HG02852 (cell line): ENCODE data around the gene CAMK2G.
"Not testable (repeated sequence)": the region's sequence is repeated elsewhere in the genome, so short reads cannot be mapped to it uniquely, and the experiment has no call there.

Experiments
- ATAC-seq: cut with Tn5 transposase; IDR thresholded peaks from one replicate; pipeline ENCODE4 v1.9.1; 2021; ENCODE audit warnings: mild to moderate bottlenecking, moderate library complexity; ENCODE audit not compliant: unreplicated experiment

Gene CAMK2G

DNA sequence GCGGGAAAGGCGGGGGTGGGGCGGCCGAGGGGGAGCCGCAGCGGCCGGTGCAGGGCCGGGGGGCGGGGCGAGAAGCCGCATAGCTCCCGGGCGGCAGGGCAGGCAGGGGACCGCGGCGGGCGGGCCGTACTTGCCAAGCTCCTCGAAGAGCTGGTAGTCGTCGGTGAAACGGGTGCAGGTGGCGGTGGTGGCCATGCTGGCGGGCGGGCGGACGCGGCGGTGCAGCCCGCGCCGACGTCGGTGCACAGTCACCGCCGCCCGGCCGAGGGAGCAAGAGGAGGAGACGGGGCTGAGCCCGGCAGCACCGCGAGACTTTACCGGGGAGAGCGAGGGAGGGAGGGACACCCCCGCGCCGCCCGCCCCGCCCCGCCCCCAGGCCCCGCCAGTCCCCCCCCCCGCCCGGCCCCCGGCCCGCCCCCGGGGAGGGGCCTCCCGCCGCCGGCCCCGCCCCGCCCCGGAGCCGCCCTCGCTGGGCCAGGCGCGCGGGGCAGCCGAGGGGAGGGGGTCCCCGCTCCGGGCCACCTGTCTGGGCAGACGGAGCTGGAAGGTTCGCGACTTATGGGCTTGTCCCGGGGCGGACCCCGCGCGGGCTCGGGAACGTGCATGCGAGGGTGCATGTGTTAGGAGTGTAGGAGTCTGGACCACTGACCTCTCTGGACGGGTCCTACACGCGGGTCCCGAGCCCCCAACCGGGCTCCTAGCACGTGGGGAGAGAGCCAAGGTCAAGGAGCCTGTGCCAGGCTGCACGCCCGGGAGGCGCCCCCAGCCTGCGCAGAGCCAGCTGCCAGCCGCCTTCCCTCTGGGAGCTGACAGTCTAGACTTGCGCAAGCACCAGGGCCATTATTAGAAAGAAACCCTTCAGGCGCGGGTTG, at the start of gene CAMK2G:
CAMK2G (minus strand) TSS at position 289 of the 872 bp plus-strand sequence; CDS start at position 195, 94 bp downstream.
- peak; percentile 79 for ATAC-seq

DNA sequence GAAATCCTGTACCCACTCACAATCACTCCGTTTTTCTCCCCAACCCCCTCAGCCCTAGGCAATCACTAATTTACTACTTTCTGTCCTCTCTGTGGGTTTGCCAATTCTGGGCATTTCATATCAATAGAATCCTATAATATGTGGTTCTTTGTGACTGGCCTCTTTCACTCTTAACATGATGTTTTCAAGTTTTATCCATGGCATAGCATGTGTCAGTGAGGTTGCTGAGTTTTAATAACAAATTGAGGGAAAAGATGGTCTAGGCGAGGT, 48.4 kb upstream of the CAMK2G start:
- no peak for ATAC-seq

DNA sequence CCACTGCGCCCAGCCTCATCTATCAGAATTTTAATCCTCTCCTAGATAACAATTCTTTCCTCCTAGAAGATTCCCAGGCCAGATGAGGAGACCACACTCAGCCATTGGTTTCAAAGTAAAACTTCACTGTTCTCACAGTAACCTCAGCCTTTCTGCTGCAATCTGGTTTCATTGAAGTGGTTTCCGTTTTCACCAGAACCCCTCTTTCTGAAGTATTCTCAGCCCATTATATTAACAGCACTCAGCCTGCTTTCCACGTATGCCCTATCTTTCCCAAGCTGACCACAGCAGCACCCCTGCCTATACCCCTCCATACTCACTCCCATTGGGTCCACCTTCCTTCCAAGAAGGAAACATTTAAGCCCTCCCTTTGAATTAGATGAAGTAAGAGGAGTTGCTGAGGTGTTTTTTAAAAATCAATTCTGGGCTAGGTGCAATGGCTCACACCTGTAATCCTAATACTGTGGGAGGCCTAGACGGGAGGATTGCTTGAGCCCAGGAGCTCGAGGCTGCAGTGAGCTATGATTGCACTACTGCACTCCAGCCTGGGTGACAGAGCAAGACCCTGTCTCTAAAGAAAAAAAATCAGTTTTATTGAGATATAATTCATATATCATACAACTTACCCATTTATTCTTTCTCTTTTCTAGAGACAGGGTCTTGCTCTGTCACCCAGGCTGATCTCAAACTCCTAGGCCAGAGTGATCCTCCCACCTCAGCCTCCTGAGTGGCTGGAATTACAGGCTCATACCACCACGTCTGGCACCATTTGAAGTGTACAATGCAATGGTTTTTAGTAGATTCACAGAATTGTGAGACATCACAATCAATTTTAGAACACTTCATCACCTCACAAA, 47.9 kb upstream of the CAMK2G start:
- ATAC-seq, result no peak

DNA sequence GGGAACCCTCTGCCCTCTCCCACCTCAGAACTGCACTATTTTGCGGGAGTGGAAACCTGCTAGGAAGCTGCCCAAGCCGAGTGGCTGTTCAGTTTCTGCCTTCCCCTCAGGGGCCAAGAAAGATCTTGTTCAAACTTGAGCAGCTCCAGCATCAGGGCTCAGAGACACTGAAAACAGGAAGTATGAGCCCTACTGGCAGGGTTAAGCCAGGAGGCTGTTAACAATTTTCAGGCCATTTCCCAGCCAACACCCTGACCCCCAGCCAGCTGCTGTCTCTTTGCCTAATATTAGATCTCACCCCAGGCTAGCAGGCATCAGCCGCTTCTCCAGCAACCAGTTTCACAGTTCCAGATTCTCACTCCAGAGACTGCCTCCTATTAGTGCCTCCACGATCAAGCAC, 45.7 kb upstream of the CAMK2G start:
- no peak for ATAC-seq

DNA sequence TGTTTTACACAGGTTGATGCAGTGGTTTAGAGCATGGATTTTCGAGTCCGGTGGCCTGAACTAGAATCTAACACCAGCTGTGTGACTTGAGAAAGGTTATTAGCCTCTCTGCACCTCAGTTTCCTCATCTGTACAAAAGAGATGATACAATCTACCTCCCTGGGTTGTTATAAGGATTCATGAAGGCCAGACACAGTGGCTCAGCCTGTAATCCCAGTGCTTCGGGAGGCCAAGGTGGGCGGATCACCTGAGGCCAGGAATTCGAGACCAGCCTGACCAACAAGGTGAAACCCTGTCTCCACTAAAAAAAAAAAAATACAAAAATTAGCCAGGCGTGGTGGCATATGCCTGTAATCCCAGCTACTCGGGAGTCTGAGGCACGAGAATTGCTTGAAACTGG, 45.1 kb upstream of the CAMK2G start:
- ATAC-seq, result not testable (repeated sequence)

DNA sequence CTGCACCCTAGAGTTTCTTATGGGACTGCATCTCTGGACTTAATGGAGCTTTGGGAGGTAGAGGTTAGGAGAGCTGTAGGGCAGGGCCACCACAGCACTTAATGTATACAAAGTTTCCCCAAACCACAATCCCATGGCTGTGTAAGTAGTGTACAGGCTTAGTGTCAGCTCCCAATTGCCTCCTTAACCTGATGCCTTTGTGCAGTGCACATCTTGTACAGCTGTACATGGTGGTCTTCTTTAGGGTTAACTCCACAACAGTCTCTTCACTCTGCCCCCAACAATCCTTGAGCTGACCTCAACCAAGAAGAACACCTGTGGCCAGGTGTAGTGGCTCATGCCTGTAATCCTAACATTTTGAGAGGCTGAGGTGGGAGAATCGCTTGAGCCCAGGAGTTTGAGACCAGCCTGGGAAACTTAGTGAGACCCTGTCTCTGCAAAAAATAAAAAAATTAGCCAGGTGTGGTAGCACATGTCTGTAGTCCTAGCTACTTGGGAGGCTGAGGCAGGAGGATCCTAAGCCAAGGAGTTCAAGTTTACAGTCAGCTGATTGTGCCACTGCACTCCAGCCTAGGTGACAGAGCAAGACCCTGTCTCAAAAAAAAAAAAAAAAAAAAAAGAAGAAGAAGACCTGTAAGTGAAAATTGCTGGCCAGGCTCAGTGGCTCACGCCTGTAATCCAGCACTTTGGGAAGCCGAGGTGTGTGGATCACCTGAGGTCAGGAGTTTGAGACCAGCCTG, 43.4 kb upstream of the CAMK2G start:
- ATAC-seq, result no peak

DNA sequence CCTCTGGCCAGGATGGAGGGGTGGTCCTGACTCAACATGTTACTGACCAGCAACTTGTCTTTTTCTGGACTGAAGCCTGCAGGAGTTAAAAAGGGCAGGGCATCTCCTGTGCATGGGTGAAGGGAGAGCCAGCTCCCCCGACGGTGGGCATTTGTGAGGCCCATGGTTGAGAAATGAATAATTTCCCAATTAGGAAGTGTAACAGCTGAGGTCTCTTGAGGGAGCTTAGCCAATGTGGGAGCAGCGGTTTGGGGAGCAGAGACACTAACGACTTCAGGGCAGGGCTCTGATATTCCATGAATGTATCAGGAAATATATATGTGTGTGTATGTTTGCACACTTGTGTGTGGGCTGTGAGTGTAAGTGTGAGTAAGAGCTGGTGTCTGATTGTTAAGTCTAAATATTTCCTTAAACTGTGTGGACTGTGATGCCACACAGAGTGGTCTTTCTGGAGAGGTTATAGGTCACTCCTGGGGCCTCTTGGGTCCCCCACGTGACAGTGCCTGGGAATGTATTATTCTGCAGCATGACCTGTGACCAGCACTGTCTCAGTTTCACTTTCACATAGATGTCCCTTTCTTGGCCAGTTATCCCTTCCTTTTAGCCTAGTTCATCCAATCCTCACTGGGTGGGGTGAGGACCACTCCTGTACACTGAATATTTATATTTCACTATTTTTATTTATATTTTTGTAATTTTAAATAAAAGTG, 42.6 kb upstream of the CAMK2G start:
- ATAC-seq, result no peak

DNA sequence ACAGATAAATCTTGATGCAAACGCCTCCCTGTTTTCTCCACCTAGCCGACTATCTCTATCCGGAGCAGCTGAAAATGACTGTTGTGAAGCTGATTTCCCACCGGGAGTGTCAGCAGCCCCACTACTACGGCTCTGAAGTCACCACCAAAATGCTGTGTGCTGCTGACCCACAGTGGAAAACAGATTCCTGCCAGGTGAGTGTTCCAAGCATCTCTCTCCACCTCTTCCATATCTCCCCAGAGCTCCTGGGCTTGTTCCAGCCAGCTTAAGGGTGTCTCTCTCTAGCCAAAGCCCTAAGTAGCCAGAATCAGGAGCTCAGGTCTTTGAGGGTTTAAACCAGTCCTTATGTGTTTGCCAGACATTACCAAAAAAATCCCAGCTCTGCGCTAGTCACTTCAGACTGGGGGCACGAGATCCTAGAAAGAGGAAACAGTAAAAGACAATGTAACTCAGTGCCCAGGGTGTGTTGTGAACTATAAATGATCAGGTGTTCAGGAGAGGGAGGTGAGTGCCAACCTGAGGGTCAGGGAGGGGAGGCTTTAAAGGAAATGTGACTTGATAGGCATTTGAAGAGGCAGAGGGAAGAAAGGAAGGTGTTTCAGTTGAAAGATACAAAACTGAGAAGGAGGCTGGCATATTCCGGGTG, 41.0 kb upstream of the CAMK2G start:
- ATAC-seq, result no peak

DNA sequence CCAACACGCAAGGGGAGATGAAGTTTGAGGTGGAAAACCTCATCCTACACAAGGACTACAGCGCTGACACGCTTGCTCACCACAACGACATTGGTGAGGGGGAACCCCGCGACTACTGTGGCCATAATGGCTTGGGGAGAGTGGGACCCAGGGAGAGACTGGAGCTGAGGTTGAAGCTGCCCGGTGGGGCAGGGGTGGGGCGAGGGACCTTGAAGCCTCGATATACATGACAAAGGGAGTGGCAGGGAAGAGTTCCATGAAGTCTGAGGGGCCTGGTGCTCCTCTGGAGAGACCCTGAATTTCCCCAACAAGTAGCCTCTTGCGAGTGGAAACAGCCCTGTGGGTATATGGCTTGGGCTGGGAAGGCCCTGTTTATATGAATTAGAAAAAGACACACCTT, 39.7 kb upstream of the CAMK2G start:
- ATAC-seq, result no peak

DNA sequence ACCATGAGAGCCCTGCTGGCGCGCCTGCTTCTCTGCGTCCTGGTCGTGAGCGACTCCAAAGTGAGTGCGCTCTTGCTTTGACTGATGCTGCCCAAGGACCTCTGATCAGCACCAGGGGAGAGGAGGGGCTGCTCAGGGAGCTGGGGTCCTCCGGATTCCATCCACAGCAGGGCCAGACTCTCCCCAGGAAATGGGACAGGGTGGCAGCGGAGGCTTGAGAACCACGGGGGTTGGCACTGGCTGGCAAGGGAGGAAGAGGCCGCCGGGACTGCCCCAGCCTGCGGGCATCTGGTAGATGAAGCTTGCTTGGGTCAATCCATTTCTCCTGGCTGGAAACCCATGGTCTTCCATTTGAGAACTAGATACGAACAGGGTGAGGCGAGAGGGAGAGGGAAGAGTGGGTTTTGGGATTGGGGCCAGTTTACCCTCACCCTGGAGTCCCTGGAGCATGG, 37.2 kb upstream of the CAMK2G start:
- ATAC-seq, result no peak

DNA sequence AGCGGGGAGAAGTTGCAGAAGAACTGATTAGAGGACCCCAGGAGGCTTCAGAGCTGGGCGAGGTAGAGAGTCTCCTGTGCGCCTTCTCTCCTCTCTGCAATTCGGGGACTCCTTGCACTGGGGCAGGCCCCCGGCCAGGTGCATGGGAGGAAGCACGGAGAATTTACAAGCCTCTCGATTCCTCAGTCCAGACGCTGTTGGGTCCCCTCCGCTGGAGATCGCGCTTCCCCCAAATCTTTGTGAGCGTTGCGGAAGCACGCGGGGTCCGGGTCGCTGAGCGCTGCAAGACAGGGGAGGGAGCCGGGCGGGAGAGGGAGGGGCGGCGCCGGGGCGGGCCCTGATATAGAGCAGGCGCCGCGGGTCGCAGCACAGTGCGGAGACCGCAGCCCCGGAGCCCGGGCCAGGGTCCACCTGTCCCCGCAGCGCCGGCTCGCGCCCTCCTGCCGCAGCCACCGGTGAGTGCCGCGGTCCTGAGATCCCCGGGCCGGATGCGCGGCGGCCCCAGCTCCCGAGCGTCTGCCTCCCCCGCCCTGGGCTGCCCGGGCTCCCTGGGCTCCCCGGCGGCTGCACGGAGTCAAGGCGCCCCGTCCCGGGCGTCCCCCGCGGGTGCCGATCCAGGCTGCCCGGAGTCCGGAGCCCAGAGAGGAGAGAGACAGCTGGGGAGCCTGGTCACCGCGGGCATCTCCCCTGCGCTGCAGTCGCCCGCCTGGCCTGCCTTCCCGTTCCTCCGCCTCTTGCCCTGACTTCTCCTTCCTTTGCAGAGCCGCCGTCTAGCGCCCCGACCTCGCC, 36.6 kb upstream of the CAMK2G start, which contains the start of gene PLAU:
PLAU (plus strand) TSS at position 369 of the 789 bp plus-strand sequence. CDS start 424 bp downstream, outside the sequence.
- no peak for ATAC-seq

DNA sequence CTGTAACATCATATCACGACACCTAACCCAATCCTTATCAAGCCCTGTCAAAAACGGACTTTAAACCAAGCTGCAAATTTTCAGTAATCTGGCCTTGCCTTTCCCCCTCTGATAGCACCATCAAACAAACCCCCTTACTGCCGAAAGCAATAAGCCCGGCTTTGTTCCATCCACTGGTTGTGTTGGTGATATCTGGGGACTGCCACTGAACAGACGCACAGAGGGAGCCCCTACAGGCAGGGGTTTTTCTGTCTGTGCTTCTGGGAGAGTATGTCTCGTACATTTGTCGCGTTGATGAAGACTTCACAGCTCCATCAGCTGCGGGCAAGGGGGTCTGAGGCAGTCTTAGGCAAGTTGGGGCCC, 36.0 kb upstream of the CAMK2G start:
- ATAC-seq, result no peak

DNA sequence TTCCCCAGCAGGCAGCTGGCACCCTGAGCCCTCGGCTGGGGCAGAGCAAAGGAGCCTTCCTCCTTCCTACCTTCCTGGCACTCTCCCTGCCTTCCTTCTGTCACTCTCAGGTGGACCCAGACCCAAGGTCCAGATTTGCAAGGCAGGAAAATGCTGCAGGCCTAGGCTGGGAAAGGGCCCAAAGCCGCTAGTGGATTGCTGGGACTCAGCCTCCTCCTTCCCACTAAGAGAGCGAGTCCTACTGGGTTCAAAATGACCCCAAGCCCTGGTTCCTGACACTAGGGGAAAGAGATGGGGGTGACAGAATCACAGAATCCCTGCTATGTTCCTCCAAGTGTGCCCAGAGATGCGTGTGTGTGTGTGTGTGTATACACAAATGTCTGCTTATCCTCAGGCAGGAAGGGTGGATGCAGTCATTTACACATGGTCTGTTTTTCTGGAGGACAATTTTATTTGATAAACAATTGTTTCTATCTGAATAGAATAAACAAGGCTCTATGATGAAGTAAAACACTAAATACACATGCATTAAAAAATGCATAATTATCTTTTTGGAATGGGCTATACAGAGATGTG, 35.3 kb upstream of the CAMK2G start:
- ATAC-seq, result no peak

DNA sequence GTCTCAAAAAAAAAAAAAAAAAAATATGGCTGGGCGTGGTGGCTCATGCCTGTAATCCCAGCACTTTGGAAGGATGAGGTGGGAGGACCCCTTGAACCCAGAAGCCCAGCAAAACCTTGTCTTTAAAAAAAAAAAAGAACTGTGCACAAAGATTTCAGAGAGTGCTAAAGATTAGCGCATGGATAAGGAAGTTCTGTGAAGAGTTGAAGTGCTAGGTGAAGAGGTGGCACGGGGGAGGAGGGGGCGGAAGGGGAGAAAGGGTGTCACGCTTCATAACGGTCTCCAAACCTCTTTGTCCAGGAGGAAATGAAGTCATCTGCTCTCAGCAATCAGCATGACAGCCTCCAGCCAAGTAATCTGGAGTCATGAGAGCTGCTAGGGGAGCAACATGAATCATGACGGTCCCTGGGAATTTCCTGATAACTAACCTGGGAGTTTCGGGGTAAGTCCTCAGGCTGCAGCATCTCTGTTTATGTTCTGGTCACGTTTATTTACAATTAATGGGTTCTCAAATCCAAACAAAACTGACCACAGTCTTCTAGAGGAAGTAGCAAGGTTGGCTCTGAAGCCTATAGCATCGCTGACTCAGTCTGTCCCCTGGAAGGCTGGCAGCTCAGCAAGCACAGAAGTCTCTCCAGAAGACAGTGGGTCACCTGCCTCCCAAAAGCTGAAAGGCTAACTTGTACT, 34.6 kb upstream of the CAMK2G start:
- ATAC-seq, result peak; percentile 58

DNA sequence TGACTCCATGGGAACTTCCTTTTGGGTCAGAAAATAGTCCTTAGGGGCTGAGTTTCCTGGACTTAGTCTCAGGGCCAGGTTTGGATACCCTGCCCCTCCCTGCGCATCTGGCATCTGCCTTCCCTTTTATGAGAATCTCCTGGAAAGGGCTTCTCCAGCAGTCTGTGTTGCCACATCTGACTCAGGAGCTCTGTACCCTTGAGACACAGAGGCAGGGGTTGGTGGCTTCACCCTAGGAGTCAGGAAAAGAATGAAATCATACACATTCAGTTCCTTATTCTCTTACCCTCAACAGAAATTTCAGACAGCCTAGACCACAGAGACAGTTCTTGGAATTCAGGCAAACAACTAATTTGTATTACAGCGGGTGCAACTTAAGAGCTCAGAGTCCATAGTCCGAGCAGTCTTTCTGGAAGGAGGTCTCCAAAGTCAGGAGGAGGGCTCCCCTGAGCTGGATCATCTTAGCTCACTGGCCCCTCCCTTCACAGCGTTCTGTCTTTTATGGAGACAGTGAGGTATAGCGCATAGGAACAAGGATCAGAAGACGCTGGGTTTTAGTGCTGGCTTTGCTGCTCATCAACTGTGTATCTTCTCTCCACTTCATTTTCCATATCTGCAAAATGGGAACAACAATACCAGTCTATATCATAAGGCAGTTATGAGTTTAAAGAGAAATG, 33.6 kb upstream of the CAMK2G start:
- ATAC-seq, result no peak

DNA sequence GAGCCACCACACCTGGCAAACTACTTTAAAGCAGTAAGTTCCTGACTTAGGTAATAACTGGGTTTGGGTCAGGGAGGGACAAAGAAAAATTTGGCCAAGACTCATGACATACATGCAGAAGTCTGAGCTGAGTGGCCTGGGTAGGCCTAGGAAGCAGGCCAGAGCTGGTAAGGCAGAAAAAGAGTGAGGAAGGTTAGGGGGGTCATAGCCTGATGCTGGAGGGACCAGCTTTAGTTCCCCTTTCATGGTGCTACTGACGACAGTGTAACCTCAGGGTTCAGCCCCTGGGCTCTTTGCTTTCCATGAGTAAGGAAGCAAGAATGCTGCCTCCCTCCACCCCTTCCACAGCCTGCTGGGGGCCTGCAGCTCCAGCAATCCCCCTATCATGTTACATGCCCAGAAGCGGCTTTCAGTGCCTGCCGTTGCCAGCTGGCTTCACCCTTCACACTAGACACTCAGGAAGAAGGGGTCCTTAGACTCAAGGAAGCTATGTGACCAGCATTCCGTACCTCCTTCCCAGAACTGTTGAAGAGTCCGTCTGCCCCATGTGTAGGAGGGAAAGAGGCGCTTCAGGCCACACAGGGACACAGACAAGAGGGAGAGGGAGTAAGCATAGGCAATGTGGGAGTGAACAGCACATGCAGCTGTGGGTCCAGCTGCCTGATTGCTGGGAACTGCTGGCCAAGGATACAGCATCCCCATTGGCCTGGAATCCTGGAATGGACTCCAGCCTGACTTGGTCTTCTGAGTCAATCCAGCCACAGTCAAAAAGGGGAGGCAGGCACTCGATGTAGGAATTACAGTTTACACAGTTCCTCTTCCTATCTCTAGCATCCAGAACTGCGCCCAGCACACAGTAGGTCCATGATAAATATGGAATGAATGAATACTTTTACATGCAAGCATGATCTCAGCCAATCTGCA, 32.4 kb upstream of the CAMK2G start:
- no peak for ATAC-seq
